ENCODE results near the gene MYO15A.

Gene MYO15A

GRCh38 chr17:18146259-18146658 lies 37.7 kb downstream of the MYO15A start:
- H3K4me1 ChIP-seq (ENCODE audit: insufficient read depth, low read length), result peaks cover 9% of the 10 kb centered on the region; the same call in 1 of the 2 replicates
- no peaks in the 10 kb centered on the region for H3K9me3 ChIP-seq (ENCODE audit: control insufficient read depth, insufficient read depth, low read length)
- no peaks in the 10 kb centered on the region for H3K36me3 ChIP-seq (ENCODE audit: insufficient read depth, low read length)
- no peak overlapping the region for H3K9ac ChIP-seq (ENCODE audit: low read depth, low read length)

GRCh38 chr17:18146980-18147379 lies 38.4 kb downstream of the MYO15A start:
- Histone ChIP-seq H3K9me3 (ENCODE audit: control insufficient read depth, insufficient read depth, low read length) (no peaks in the 10 kb centered on the region), H3K4me1 (ENCODE audit: insufficient read depth, low read length) (peaks cover 9% of the 10 kb centered on the region; the same call in 1 of the 2 replicates), H3K9ac (ENCODE audit: low read depth, low read length) (no peak overlapping the region; the same call in 1 of the 2 replicates), H3K36me3 (ENCODE audit: insufficient read depth, low read length) (no peaks in the 10 kb centered on the region)

- H3K36me3 ChIP-seq (ENCODE audit: insufficient read depth, low read length), result no peaks in the 10 kb centered on the region
- peaks cover 6% of the 10 kb centered on the region; the same call in 1 of the 2 replicates for H3K4me1 ChIP-seq (ENCODE audit: insufficient read depth, low read length)
- no peak overlapping the region for H3K9ac ChIP-seq (ENCODE audit: low read depth, low read length)
- no peaks in the 10 kb centered on the region for H3K9me3 ChIP-seq (ENCODE audit: control insufficient read depth, insufficient read depth, low read length)
Observed at GRCh38 chr17:18148586-18148985, 40.0 kb downstream of the MYO15A start.

GRCh38 chr17:18151290-18151689 lies 42.7 kb downstream of the MYO15A start:
- Histone ChIP-seq H3K9me3 (ENCODE audit: control insufficient read depth, insufficient read depth, low read length) (no peaks in the 10 kb centered on the region), H3K4me1 (ENCODE audit: insufficient read depth, low read length) (peaks cover 7% of the 10 kb centered on the region; the same call in 1 of the 2 replicates), H3K36me3 (ENCODE audit: insufficient read depth, low read length) (no peaks in the 10 kb centered on the region), H3K9ac (ENCODE audit: low read depth, low read length) (no peak overlapping the region)

GRCh38 chr17:18155179-18155578 lies 46.6 kb downstream of the MYO15A start:
- H3K4me1 ChIP-seq (ENCODE audit: insufficient read depth, low read length), result peaks cover 7% of the 10 kb centered on the region; the same call in 1 of the 2 replicates

GRCh38 chr17:18156171-18156975 lies 47.8 kb downstream of the MYO15A start:
- Histone ChIP-seq H3K36me3 (ENCODE audit: insufficient read depth, low read length) (no peaks in the 10 kb centered on the region), H3K9ac (ENCODE audit: low read depth, low read length) (no peak overlapping the region), H3K4me1 (ENCODE audit: insufficient read depth, low read length) (peaks cover 7% of the 10 kb centered on the region; the same call in 1 of the 2 replicates), H3K9me3 (ENCODE audit: control insufficient read depth, insufficient read depth, low read length) (no peaks in the 10 kb centered on the region)

More at GRCh38 chr17:18155179-18155578, 46.6 kb downstream of the MYO15A start:
- no peak overlapping the region for H3K9ac ChIP-seq (ENCODE audit: low read depth, low read length)
- no peaks in the 10 kb centered on the region for H3K9me3 ChIP-seq (ENCODE audit: control insufficient read depth, insufficient read depth, low read length)
- H3K36me3 ChIP-seq (ENCODE audit: insufficient read depth, low read length), result no peaks in the 10 kb centered on the region

GRCh38 chr17:18156976-18157280 lies 48.4 kb downstream of the MYO15A start:
- no peak overlapping the region for H3K9ac ChIP-seq (ENCODE audit: low read depth, low read length)
- no peaks in the 10 kb centered on the region for H3K9me3 ChIP-seq (ENCODE audit: control insufficient read depth, insufficient read depth, low read length)
- no peaks in the 10 kb centered on the region for H3K36me3 ChIP-seq (ENCODE audit: insufficient read depth, low read length)
- H3K4me1 ChIP-seq (ENCODE audit: insufficient read depth, low read length), result peaks cover 7% of the 10 kb centered on the region; the same call in 1 of the 2 replicates

- H3K4me1 ChIP-seq (ENCODE audit: insufficient read depth, low read length), result peaks cover 7% of the 10 kb centered on the region; the same call in 1 of the 2 replicates
- H3K9ac ChIP-seq (ENCODE audit: low read depth, low read length), result peak overlapping the region; percentile 25; the same call in 1 of the 2 replicates
- no peaks in the 10 kb centered on the region for H3K36me3 ChIP-seq (ENCODE audit: insufficient read depth, low read length)
- H3K9me3 ChIP-seq (ENCODE audit: control insufficient read depth, insufficient read depth, low read length), result no peaks in the 10 kb centered on the region
Observed at GRCh38 chr17:18157354-18157985, 48.9 kb downstream of the MYO15A start.

- peak overlapping the region; percentile 57; the same call in 1 of the 2 replicates for H3K9ac ChIP-seq (ENCODE audit: low read depth, low read length)
Observed at GRCh38 chr17:18158022-18158600, 49.6 kb downstream of the MYO15A start.

GRCh38 chr17:18159551-18160120 lies 51.1 kb downstream of the MYO15A start:
- Histone ChIP-seq H3K9me3 (ENCODE audit: control insufficient read depth, insufficient read depth, low read length) (no peaks in the 10 kb centered on the region), H3K9ac (ENCODE audit: low read depth, low read length) (no peak overlapping the region), H3K4me1 (ENCODE audit: insufficient read depth, low read length) (no peaks in the 10 kb centered on the region; the same call in 1 of the 2 replicates), H3K36me3 (ENCODE audit: insufficient read depth, low read length) (no peaks in the 10 kb centered on the region)

More at GRCh38 chr17:18158022-18158600, 49.6 kb downstream of the MYO15A start:
- Histone ChIP-seq H3K9me3 (ENCODE audit: control insufficient read depth, insufficient read depth, low read length) (no peaks in the 10 kb centered on the region), H3K36me3 (ENCODE audit: insufficient read depth, low read length) (no peaks in the 10 kb centered on the region), H3K4me1 (ENCODE audit: insufficient read depth, low read length) (peaks cover 4% of the 10 kb centered on the region; the same call in 1 of the 2 replicates)

- no peak overlapping the region for H3K9ac ChIP-seq (ENCODE audit: low read depth, low read length)
- H3K36me3 ChIP-seq (ENCODE audit: insufficient read depth, low read length), result no peaks in the 10 kb centered on the region
- H3K4me1 ChIP-seq (ENCODE audit: insufficient read depth, low read length), result no peaks in the 10 kb centered on the region; the same call in 1 of the 2 replicates
- no peaks in the 10 kb centered on the region for H3K9me3 ChIP-seq (ENCODE audit: control insufficient read depth, insufficient read depth, low read length)
Observed at GRCh38 chr17:18160128-18160856, 51.7 kb downstream of the MYO15A start.

GRCh38 chr17:18161207-18162145 lies 52.9 kb downstream of the MYO15A start:
- Histone ChIP-seq H3K4me1 (ENCODE audit: insufficient read depth, low read length) (no peaks in the 10 kb centered on the region; the same call in 1 of the 2 replicates), H3K9me3 (ENCODE audit: control insufficient read depth, insufficient read depth, low read length) (no peaks in the 10 kb centered on the region), H3K36me3 (ENCODE audit: insufficient read depth, low read length) (no peaks in the 10 kb centered on the region), H3K9ac (ENCODE audit: low read depth, low read length) (no peak overlapping the region)

- H3K4me1 ChIP-seq (ENCODE audit: insufficient read depth, low read length), result no peaks in the 10 kb centered on the region; the same call in 1 of the 2 replicates
- no peaks in the 10 kb centered on the region for H3K36me3 ChIP-seq (ENCODE audit: insufficient read depth, low read length)
Observed at GRCh38 chr17:18163547-18163946, 55.0 kb downstream of the MYO15A start.

More at GRCh38 chr17:18163547-18163946, 55.0 kb downstream of the MYO15A start:
- Histone ChIP-seq H3K9me3 (ENCODE audit: control insufficient read depth, insufficient read depth, low read length) (no peaks in the 10 kb centered on the region), H3K9ac (ENCODE audit: low read depth, low read length) (no peak overlapping the region)
